Fibroblast of mammary gland (primary cell): ENCODE measurements around the gene LRRC3C.
"Not testable (repeated sequence)": the region's sequence is repeated elsewhere in the genome, so short reads cannot be mapped to it uniquely, and the experiment has no call there.

ENCODE experiments used
- DNase-seq: peaks from one replicate; pipeline ENCODE4 v3.0.0-alpha.2; 2010; ENCODE audit warnings: low read depth
- H3K4me3 ChIP-seq: 2 replicates; pipeline ENCODE4 v1.5.1; 2011; ENCODE audit warnings: low read depth, mild to moderate bottlenecking, low read length, moderate library complexity; ENCODE audit not compliant: control insufficient read depth
- CTCF ChIP-seq: conservative IDR thresholded peaks from 2 replicates; pipeline ENCODE4 v1.5.1; 2011; ENCODE audit warnings: low read depth, low read length, inconsistent platforms; ENCODE audit not compliant: control insufficient read depth, insufficient read depth

The LRRC3C gene

GRCh38 chr17:39939106-39939505, 11.6 kb downstream of the LRRC3C start:
- H3K4me3 ChIP-seq: no peak overlapping the region
- no peak for TF ChIP-seq CTCF
- DNase-seq: peak; percentile 31

- H3K4me3 ChIP-seq: no peak overlapping the region
- DNase-seq: peak; percentile 96
- peak; percentile 66 for TF ChIP-seq CTCF
Measured at GRCh38 chr17:39939588-39940419, 12.3 kb downstream of the LRRC3C start.

- TF ChIP-seq CTCF: no peak
Measured at GRCh38 chr17:39943702-39944392, 16.3 kb downstream of the LRRC3C start.

GRCh38 chr17:39944393-39944711, 16.8 kb downstream of the LRRC3C start:
- no peak for TF ChIP-seq CTCF
- H3K4me3 ChIP-seq: no peak overlapping the region
- DNase-seq: no peak

More at GRCh38 chr17:39943702-39944392, 16.3 kb downstream of the LRRC3C start:
- no peak for DNase-seq
- H3K4me3 ChIP-seq: no peak overlapping the region

GRCh38 chr17:39946551-39947330, 19.2 kb downstream of the LRRC3C start:
- DNase-seq: no peak
- H3K4me3 ChIP-seq: no peak overlapping the region
- no peak for TF ChIP-seq CTCF

- not testable (repeated sequence) for H3K4me3 ChIP-seq, DNase-seq
Measured at GRCh38 chr17:39948489-39948828, 20.9 kb downstream of the LRRC3C start.

- H3K4me3 ChIP-seq: no peak overlapping the region
- no peak for DNase-seq
- no peak for TF ChIP-seq CTCF
Measured at GRCh38 chr17:39949028-39949427, 21.5 kb downstream of the LRRC3C start.
